ACC112 (cell line): ENCODE data around the gene C1orf167.

Experiments used
- H2AFZ ChIP-seq: fragments of 200-600 bp; sonication (generic); one replicate; pipeline ENCODE4 v1.6.0; 2017; ENCODE audit warnings: antibody characterized with exemption, low read length; ENCODE audit not compliant: unreplicated experiment
- H3K27ac ChIP-seq: fragments of 200-600 bp; sonication (generic); 2 replicates; pipeline ENCODE4 v1.5.1; 2014; ENCODE audit warnings: low read depth, mild to moderate bottlenecking, antibody characterized with exemption, low read length, moderate library complexity
- H3K27me3 ChIP-seq: fragments of 200-600 bp; sonication (generic); 2 replicates; pipeline ENCODE4 v1.6.1; 2014; ENCODE audit warnings: mild to moderate bottlenecking, antibody characterized with exemption, low read length, moderate library complexity, mixed read lengths; ENCODE audit not compliant: insufficient read depth
- H3K36me3 ChIP-seq: fragments of 200-600 bp; sonication (generic); 2 replicates; pipeline ENCODE4 v1.6.1; 2016; ENCODE audit warnings: mild to moderate bottlenecking, antibody characterized with exemption, low read length, moderate library complexity, mixed read lengths; ENCODE audit not compliant: insufficient read depth
- H3K4me1 ChIP-seq: fragments of 200-600 bp; sonication (generic); one replicate; pipeline ENCODE4 v1.6.1; 2016; ENCODE audit warnings: low read length, mixed read lengths; ENCODE audit not compliant: insufficient read depth, unreplicated experiment, control insufficient read depth
- H3K4me3 ChIP-seq: fragments of 200-600 bp; sonication (generic); 2 replicates; pipeline ENCODE4 v1.5.1; 2014; ENCODE audit warnings: mild to moderate bottlenecking, low read depth, low read length
- H3K79me2 ChIP-seq: fragments of 200-600 bp; sonication (generic); one replicate; pipeline ENCODE4 v1.6.0; 2016; ENCODE audit warnings: low read length; ENCODE audit not compliant: control insufficient read depth, unreplicated experiment, insufficient read depth

C1orf167 gene

DNA sequence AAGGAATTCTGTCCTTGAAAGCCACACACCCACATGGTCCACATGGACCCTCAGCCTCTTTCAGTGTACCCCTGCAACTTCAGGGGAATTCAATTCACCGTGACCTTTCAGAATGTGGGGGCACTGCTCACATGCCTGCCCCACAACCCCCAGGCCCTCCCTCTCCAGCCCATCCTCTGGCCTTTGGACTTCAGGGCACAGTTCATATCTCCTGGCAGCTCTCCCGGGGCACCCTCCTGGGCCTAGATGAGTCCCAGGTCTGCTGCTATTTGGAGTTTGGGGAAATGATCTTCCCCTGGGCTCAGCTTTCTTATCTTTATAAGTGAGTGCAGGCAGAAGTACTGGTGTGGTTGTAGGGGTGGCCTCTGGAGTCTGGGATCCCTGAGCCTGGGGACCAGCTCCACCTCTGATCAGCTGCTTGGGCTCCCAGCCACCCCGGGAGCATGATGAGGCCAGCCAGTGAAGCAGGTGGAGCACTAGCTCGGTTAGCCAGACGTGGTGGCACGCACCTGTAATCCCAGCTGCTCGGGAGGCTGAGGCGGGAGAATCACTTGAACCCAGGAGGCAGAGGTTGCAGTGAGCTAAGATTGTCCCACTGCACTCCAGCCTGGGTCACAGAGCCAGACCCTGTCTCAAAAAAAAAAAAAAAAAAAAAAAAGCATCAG lies 15.8 kb downstream of the C1orf167 start:
- no peak overlapping the region for H3K4me3 ChIP-seq
- H3K4me1 ChIP-seq = no peaks in the 10 kb centered on the region
- no peak overlapping the region for H2AFZ ChIP-seq
- H3K79me2 ChIP-seq = no peaks in the 10 kb centered on the region
- no peak overlapping the region for H3K27ac ChIP-seq
- H3K27me3 ChIP-seq = no peaks in the 10 kb centered on the region
- H3K36me3 ChIP-seq = no peaks in the 10 kb centered on the region

GRCh38 chr1:11778336-11778735 lies 16.3 kb downstream of the C1orf167 start:
- no peak overlapping the region for H3K4me3 ChIP-seq
- H3K79me2 ChIP-seq = no peaks in the 10 kb centered on the region
- no peak overlapping the region for H2AFZ ChIP-seq
- H3K27ac ChIP-seq = no peak overlapping the region
- H3K36me3 ChIP-seq = no peaks in the 10 kb centered on the region
- H3K4me1 ChIP-seq = no peaks in the 10 kb centered on the region
- no peaks in the 10 kb centered on the region for H3K27me3 ChIP-seq

- Histone ChIP-seq H3K27ac (no peak overlapping the region), H3K36me3 (no peaks in the 10 kb centered on the region), H3K79me2 (no peaks in the 10 kb centered on the region), H2AFZ (no peak overlapping the region), H3K4me3 (no peak overlapping the region), H3K4me1 (no peaks in the 10 kb centered on the region), H3K27me3 (no peaks in the 10 kb centered on the region)
Measured at GRCh38 chr1:11778844-11779623, 17.0 kb downstream of the C1orf167 start.

GRCh38 chr1:11779715-11780379 lies 17.9 kb downstream of the C1orf167 start:
- H3K36me3 ChIP-seq = no peaks in the 10 kb centered on the region
- no peak overlapping the region for H3K27ac ChIP-seq
- no peaks in the 10 kb centered on the region for H3K79me2 ChIP-seq
- no peak overlapping the region for H2AFZ ChIP-seq
- no peak overlapping the region for H3K4me3 ChIP-seq
- H3K27me3 ChIP-seq = no peaks in the 10 kb centered on the region
- H3K4me1 ChIP-seq = no peaks in the 10 kb centered on the region

DNA sequence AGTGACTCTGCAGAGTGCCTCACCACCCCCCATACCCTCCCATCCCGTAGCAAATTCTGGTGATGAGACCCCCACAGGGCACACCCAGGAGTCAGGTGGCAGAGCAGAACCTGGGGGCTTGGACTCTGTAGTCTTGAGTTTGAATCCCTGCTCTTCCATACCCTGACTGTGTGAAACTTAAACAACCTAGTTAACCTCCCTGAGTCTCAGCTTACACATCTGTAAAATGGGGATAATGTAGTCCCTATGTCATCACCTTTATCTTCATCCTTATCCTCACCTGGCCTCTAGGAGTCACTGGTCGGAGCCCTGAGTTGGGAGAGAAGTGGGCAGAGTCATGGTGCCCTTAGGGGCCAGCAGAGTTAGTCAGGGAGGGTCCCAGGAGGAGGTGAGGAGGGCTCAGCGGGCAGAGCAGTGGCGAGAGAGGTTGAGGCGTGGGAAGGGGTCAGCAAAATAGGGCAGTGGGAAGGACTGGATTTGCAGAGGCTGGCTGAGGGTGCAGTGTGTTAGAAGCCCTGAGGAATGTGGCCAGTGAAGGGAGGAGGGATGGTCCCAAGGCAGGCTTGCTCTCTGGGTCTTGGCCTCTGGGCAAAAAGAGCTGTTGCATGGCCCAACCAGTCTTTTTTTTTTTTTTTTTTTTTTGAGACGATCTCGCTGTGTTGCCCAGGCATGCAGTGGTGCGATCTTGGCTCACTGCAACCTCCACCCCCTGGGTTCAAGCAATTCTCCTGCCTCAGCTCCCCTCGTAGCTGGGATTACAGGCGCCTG lies 18.6 kb downstream of the C1orf167 start:
- no peaks in the 10 kb centered on the region for H3K4me1 ChIP-seq
- H2AFZ ChIP-seq = no peak overlapping the region
- H3K27ac ChIP-seq = no peak overlapping the region
- no peak overlapping the region for H3K4me3 ChIP-seq
- no peaks in the 10 kb centered on the region for H3K27me3 ChIP-seq
- no peaks in the 10 kb centered on the region for H3K79me2 ChIP-seq
- H3K36me3 ChIP-seq = no peaks in the 10 kb centered on the region

DNA sequence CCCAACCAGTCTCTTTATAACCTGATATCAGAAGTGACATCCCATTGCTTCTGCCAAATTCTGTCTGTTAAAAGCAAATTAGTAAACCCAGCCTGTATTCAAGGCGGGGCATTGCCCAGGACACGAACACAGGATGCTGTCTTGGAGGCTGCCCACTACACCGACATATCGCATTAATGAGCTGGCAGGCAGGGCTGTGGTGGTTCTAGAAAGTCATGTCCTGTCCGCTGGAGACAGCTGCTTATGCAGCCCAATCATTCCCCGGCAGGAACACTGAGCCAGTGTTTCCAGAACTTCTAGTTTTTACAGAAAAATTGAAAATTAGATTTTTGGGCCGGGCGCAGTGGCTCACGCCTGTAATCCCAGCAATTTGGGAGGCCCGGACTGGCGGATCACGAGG lies 19.3 kb downstream of the C1orf167 start:
- Histone ChIP-seq H3K27ac (no peak overlapping the region), H3K4me1 (no peaks in the 10 kb centered on the region), H3K79me2 (no peaks in the 10 kb centered on the region), H2AFZ (no peak overlapping the region), H3K36me3 (no peaks in the 10 kb centered on the region), H3K4me3 (no peak overlapping the region), H3K27me3 (no peaks in the 10 kb centered on the region)

GRCh38 chr1:11782127-11782708 lies 20.2 kb downstream of the C1orf167 start:
- Histone ChIP-seq H3K4me1 (peaks cover 4% of the 10 kb centered on the region), H3K27me3 (no peaks in the 10 kb centered on the region), H2AFZ (no peak overlapping the region), H3K27ac (no peak overlapping the region), H3K4me3 (no peak overlapping the region), H3K36me3 (no peaks in the 10 kb centered on the region), H3K79me2 (no peaks in the 10 kb centered on the region)

DNA sequence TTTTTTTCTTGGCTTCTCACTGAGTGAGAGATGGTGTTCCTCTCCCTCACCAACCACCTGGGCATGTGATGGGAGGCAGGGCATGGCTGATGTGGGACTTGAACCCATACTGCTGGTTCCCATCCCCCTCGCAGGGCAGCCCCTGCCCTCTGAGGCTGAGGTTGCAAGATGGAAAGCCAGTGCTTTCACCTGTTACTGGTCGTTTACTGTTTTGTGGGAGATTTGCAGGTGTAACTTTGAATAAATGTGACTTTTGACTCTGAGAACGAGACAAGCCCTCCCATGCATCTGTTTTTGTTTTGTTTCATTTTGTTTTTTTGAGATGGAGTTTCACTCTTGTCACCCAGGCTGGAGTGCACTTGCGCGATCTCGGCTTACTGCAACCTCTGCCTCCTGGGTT lies 21.6 kb downstream of the C1orf167 start:
- Histone ChIP-seq H3K4me1 (peaks cover 13% of the 10 kb centered on the region), H3K79me2 (no peaks in the 10 kb centered on the region), H3K4me3 (no peak overlapping the region), H3K27ac (no peak overlapping the region), H2AFZ (no peak overlapping the region), H3K27me3 (no peaks in the 10 kb centered on the region), H3K36me3 (no peaks in the 10 kb centered on the region)

- Histone ChIP-seq H3K36me3 (no peaks in the 10 kb centered on the region), H3K4me3 (no peak overlapping the region), H3K27me3 (no peaks in the 10 kb centered on the region), H3K4me1 (peaks cover 13% of the 10 kb centered on the region), H2AFZ (no peak overlapping the region), H3K79me2 (no peaks in the 10 kb centered on the region), H3K27ac (no peak overlapping the region)
Measured at GRCh38 chr1:11784256-11784992, 22.4 kb downstream of the C1orf167 start.
